ENCODE results near the gene SH3RF3.

DNA sequence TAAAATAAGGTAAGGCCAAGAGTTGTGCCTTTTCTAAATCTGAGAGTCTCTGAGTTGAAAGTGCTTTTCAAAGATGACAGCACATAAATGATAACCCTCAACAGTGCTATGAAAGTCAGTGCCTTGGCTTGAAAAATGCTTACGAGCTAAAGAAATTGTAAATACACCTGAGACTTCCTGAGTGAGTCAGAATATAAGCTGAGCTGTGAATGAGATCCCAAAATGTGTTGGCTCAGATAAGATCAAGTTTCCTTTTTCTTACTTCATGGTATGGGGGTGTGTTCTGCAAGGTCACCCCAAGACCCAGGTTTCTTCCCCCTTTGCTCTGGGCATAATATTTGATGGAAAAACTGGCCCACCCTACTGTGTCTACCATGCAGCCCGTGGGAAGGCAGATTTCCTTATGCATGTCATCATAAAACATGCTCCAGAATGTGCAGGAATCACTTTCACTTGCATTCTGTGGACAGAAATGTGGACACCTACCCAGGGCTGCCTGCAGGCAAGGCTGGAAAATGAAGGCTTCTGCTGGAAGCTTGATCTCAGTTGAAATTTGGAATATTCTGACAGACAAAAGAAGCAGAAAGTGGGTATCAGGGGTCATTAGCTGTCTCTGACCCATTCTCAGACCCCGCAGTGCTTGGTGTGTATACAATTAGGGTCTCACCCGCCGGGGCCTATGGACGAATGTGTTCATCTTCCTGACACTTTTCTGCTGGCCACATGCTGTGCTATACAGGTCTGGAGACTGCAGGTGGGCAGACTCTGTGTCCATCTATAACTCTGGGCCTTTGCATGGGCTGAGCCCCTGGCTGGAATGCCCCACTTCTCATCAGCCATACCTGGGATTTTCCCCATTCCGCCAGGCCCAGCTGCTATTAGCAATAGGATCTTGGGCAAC lies 212.6 kb downstream of the SH3RF3 start:
- TF ChIP-seq POLR2A (IDR thresholded peaks at IDR 0.05; ENCODE audit: low read length) (no peak), GATA1 (IDR thresholded peaks at IDR 0.05; ENCODE audit: low read depth, low read length) (no peak)
